ENCODE measurements around the gene THSD7A. TPM values are rescaled to one million over a fixed set of nuclear protein-coding genes. Genes with fewer than 3 reads are reported as not detected.

The THSD7A gene
- total and polyA plus RNA-seq, 2 donors, result 4.5 to 30.8 TPM

DNA sequence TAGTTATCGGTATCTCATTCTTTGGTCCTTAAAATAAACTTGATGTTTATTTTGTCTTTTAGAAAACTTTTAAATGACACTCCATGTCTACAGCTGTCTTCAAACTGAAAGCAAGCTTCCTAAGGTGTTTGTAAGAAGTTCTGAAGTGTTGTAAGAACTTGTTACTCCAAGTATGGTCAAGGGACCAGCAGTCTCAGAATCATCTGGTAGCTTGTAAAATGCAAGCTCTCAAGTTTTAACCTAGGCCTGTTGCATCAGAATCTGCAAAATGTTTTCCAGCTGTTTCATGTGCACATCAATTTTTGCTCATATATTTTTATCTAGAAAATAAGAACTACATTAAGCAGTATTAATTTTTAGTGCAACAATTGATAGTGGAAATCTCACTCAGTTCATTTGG lies 104.1 kb downstream of the THSD7A start:
- no peak for DNase-seq (ENCODE audit: extremely low spot score)
- H3K4me1 ChIP-seq (ENCODE audit: insufficient read depth), result no peaks in the 10 kb centered on the region
- no peaks in the 10 kb centered on the region for H3K36me3 ChIP-seq (ENCODE audit: insufficient read depth)
- WGBS, result 72% methylated on average over 1 of the region's 1 CpG
- H3K27ac ChIP-seq (ENCODE audit: low read depth), result no peak overlapping the region
- no peak overlapping the region for H3K4me3 ChIP-seq (ENCODE audit: low read depth, low read length)

DNA sequence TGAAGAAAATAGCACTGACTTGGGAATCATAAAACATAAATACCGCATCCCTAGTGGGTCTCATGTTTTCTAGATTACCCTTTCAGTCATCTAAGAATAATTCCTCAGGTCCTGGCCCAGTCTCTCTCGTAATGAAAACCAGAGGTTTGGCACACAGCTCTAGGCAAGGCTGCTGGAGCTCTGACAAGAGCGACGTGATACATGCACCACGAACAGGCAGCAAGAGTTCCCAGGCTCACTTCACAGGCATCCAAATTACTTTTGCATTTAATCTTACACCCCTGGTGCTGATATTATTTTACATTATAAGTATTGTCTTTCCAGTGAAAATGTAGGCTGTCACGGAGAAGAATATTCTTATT lies 105.2 kb downstream of the THSD7A start:
- no peak overlapping the region for H3K27ac ChIP-seq (ENCODE audit: low read depth)
- no peaks in the 10 kb centered on the region for H3K36me3 ChIP-seq (ENCODE audit: insufficient read depth)
- 32% methylated on average over 6 of the region's 6 CpGs for WGBS
- DNase-seq (ENCODE audit: extremely low spot score), result peak; percentile 53
- no peak overlapping the region for H3K4me3 ChIP-seq (ENCODE audit: low read depth, low read length)
- H3K4me1 ChIP-seq (ENCODE audit: insufficient read depth), result no peaks in the 10 kb centered on the region

DNA sequence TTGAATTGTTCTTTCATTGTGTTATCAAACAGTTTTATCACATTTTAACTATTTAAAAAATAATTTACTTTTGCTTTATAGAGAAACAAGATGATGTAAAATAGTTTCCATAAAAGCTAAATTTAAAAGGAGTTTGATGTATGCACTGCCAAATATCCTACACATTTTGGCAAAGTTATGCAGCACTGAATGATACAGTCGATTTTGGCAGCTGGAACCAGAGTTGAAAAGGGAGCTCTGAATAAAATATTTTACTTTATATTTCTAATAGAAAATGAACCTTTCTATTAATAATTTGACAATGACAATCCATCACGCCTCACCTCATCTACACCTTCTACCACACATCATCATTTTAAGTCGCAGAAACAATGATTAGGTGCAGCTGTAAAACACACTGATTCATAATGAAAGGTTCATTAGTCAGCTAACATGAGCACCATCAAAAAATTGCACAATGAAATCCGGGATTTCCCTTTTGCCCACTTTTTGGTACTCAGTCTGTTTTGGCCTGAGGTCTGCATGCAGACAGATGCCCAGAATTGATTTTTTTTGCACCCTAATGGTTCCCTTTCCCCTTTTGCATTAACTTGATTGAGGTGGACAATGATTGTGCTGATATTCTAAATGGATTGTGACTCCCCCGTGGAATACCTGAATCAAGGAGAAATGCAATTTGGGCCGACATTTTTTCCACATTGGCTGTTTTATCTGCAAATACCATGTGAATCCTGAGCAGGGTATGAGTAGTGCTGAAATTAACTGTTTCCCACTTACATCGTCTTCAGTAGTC lies 105.8 kb downstream of the THSD7A start:
- H3K27ac ChIP-seq (ENCODE audit: low read depth), result no peak overlapping the region
- DNase-seq (ENCODE audit: extremely low spot score), result no peak
- H3K4me3 ChIP-seq (ENCODE audit: low read depth, low read length), result no peak overlapping the region
- 61% methylated on average over 7 of the region's 7 CpGs for WGBS
- no peaks in the 10 kb centered on the region for H3K4me1 ChIP-seq (ENCODE audit: insufficient read depth)
- H3K36me3 ChIP-seq (ENCODE audit: insufficient read depth), result no peaks in the 10 kb centered on the region

DNA sequence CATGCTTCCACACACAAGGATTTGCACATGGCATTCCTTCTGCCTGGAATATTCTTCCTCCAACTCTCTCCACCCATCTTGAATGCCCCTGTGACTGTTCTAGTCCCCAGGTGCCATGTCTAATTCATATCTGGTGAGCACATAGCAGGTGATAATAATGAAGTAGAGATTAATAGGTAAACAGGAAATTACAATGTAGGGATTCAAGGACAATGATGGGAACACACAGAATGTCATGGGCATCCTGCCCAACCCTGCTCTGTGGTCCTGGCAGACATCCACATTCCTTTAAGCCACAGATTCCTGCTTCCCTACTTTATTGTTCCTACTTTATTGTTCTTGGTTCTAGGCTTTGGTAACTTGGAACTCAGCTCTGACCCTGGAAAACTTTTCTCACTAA lies 115.8 kb downstream of the THSD7A start:
- no peaks in the 10 kb centered on the region for H3K4me1 ChIP-seq (ENCODE audit: insufficient read depth)

DNA sequence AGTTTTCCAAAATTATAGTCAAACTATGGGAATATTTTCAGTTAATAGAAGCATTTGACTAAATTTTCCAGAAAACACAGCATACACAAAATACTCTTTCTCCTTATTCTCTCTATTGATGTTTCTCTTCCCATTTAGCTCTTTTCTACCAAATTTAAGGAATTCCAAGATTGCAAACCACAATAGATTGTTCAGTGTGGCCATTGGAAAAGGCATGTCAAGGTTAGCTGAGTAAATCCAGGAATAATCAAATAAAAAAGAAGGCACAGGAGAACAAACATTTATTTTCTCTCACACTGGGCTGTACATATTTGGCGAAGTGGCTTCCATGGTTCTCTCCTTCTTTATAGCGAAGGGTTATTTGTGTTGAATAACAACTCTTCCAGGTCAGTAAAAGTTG lies 117.3 kb downstream of the THSD7A start:
- Histone ChIP-seq H3K4me1 (ENCODE audit: insufficient read depth) (no peaks in the 10 kb centered on the region), H3K27ac (ENCODE audit: low read depth) (no peak overlapping the region), H3K4me3 (ENCODE audit: low read depth, low read length) (no peak overlapping the region), H3K36me3 (ENCODE audit: insufficient read depth) (no peaks in the 10 kb centered on the region)
- DNase-seq (ENCODE audit: extremely low spot score), result no peak
- WGBS, result 97% methylated on average over 2 of the region's 2 CpGs

More for the DNA sequence above, 115.8 kb downstream of the THSD7A start:
- Histone ChIP-seq H3K36me3 (ENCODE audit: insufficient read depth) (no peaks in the 10 kb centered on the region), H3K27ac (ENCODE audit: low read depth) (no peak overlapping the region), H3K4me3 (ENCODE audit: low read depth, low read length) (no peak overlapping the region)
- DNase-seq (ENCODE audit: extremely low spot score), result no peak

DNA sequence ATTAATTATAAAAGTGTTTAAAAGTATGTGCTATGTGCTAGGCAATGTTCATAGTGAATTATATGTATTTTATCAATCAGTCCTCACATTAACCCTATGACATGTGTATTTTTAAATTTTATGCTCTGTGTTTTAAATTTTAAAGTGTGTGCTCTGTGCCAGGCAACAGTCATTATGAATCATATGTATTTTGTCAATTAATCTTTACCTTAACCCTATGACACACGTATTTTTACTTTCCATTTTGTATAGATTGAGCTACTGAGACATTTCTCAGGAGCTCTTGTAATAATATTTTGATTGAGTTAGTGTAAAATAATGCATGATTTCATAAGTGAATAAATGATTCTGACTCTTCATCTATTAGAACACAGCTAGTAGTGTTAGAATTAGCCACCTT lies 117.8 kb downstream of the THSD7A start:
- Histone ChIP-seq H3K4me3 (ENCODE audit: low read depth, low read length) (no peak overlapping the region), H3K27ac (ENCODE audit: low read depth) (no peak overlapping the region), H3K36me3 (ENCODE audit: insufficient read depth) (no peaks in the 10 kb centered on the region), H3K4me1 (ENCODE audit: insufficient read depth) (no peaks in the 10 kb centered on the region)
- no peak for DNase-seq (ENCODE audit: extremely low spot score)
- 81% methylated on average over 1 of the region's 1 CpG for WGBS

DNA sequence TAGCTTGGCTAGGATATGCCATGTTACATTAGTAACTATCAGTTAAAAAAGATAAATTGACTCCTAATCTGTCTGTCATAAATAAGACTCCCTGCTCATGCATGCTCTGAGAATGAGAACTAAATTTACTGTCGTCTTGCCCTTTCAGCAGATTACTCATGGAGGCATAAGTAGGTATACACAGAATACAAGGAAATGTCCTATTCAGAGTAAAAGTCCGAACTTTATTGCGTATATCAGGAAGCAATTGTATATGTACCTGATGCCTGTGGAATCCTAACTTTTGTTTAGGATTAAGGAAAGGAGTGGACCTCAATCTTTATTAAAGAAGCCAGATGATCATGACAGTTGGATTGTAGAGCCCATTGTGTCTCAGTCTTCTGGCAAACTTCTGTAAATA lies 118.6 kb downstream of the THSD7A start:
- Histone ChIP-seq H3K36me3 (ENCODE audit: insufficient read depth) (no peaks in the 10 kb centered on the region), H3K27ac (ENCODE audit: low read depth) (no peak overlapping the region), H3K4me3 (ENCODE audit: low read depth, low read length) (no peak overlapping the region), H3K4me1 (ENCODE audit: insufficient read depth) (no peaks in the 10 kb centered on the region)
- no peak for DNase-seq (ENCODE audit: extremely low spot score)
- WGBS, result 52% methylated on average over 3 of the region's 3 CpGs

DNA sequence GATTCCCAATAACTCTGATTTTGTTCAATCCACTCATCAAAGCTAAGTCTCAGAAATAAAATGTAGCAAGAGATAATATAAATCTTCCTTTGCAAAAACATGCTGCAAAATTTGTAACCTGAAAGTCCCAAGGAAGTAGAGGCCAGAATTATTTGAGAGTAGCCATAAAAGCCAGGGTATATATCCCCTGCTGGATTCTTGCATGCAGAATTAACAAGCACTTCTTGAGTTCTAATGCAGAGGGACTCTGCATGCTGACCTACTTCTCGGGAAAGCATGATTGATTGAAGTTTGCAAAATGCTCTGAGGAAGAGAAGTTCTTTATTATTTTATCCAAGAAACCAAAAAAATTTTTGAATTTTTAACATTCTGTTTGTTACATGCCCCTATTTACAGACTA lies 121.6 kb downstream of the THSD7A start:
- WGBS, result 88% methylated on average over 1 of the region's 1 CpG
- DNase-seq (ENCODE audit: extremely low spot score), result no peak
- H3K4me3 ChIP-seq (ENCODE audit: low read depth, low read length), result no peak overlapping the region

DNA sequence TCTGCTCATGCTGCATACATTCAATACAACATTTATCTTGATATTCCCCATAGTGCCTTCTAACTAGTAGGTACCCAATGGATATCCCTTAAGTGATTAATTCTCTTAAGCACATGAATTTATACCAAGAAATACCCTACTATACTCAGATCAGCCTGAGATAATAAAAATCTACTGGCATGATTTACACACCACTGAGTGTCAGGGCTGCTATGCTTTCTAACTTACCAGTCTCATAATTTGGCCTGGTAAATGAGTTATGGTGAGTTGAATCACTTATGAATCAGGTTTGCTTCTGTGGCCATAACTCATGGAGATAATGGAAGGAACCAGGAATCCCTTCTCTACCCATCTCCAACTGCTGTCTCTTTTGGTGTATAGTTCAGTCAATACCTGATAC lies 122.8 kb downstream of the THSD7A start:
- H3K36me3 ChIP-seq (ENCODE audit: insufficient read depth), result no peaks in the 10 kb centered on the region
- H3K27ac ChIP-seq (ENCODE audit: low read depth), result no peak overlapping the region
- DNase-seq (ENCODE audit: extremely low spot score), result no peak
- H3K4me3 ChIP-seq (ENCODE audit: low read depth, low read length), result no peak overlapping the region
- no peaks in the 10 kb centered on the region for H3K4me1 ChIP-seq (ENCODE audit: insufficient read depth)

More for the DNA sequence above, 121.6 kb downstream of the THSD7A start:
- H3K36me3 ChIP-seq (ENCODE audit: insufficient read depth), result no peaks in the 10 kb centered on the region
- no peak overlapping the region for H3K27ac ChIP-seq (ENCODE audit: low read depth)
- no peaks in the 10 kb centered on the region for H3K4me1 ChIP-seq (ENCODE audit: insufficient read depth)

DNA sequence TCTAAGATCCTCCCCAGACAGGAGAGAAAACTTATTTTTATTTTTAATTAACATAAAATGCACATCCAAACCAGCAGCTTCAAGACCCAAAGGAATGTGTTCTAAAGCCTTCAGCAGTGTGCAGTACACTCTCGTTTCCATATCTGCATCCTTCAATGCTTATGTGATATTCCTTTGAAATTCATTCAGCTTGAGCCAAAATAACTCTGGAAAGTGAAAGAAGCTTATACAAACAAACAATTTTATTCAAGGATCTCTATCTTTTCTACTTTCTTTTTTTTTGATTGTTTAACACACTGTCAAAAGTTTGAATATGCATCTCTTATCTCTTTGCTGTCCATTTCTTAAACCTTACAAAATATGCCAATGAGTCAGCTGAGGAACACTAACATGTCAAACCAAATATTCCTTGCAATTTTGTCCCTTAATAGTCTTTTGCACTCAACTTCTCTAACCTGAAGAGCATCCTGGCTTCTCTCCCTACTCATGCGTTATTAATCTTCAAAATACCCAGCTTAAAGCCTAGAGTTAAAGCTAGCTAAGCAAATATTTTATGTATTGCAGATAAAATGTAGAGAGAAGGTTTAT lies 124.3 kb downstream of the THSD7A start:
- H3K4me1 ChIP-seq (ENCODE audit: insufficient read depth), result no peaks in the 10 kb centered on the region
- 33% methylated on average over 2 of the region's 2 CpGs for WGBS
- H3K4me3 ChIP-seq (ENCODE audit: low read depth, low read length), result no peak overlapping the region
- no peak for DNase-seq (ENCODE audit: extremely low spot score)
- H3K27ac ChIP-seq (ENCODE audit: low read depth), result no peak overlapping the region
- H3K36me3 ChIP-seq (ENCODE audit: insufficient read depth), result no peaks in the 10 kb centered on the region

DNA sequence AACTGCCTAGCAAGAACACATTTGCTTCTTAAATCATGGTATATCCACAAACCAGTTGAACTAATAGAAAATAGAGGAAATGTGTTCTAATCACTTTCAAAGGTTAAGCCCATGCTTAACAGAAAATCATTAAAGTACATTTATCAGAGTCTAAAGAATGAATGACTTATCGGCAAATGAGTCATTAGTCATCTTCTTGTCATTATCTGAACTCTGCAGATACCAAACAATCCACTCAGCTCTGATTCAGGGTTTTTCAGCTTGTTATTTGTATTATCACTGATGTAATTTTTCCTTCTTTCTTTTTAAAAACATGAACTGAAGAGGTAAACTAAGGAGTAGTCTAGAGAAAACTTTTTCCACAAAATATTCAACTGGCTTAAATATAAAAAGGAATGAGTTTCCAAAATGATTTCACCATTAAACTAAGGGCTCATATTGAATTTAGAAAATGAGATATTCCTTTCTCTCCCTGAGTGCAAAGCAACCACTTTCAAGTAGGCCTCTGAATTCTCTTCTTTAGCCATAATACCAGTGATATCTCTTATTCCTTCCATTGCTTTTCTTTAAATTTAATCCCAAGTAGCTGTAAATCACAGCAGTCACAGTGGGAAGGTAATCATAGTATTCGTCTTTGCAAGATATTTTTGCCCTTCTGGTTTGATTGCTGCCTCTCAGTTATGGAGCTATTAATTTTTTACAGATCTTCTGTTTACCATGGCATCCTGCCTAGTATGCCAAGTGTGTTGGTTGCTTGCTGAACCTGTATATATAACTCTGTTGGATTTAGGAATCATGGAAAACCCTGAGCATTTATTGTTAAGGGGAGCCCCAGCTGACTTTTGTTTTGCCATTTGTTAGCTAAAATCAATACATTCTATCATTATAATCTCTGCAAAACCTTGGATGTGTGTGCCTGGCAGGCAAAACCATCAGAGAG lies 125.1 kb downstream of the THSD7A start:
- WGBS, result 62% methylated on average over 2 of the region's 2 CpGs
- Histone ChIP-seq H3K36me3 (ENCODE audit: insufficient read depth) (no peaks in the 10 kb centered on the region), H3K4me3 (ENCODE audit: low read depth, low read length) (no peak overlapping the region), H3K4me1 (ENCODE audit: insufficient read depth) (no peaks in the 10 kb centered on the region), H3K27ac (ENCODE audit: low read depth) (no peak overlapping the region)
- no peak for DNase-seq (ENCODE audit: extremely low spot score)

DNA sequence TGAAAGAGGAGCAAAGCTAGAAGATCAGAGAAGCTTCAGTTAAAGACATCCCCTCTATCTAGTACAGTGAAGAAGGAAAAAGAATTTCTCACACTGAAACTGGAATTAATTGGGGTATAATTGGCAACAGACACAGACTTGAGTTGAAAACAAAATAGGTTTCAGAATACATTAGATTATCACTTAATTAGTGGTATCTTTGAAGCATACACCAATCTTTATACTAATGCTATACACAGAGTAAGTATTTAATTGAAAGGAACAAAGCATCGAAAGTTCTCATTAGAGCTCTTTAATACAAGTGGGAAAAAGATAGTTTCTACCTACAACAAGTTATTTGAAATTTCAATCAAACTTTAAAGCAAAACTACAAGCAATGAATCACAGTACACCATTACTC lies 128.2 kb downstream of the THSD7A start:
- no peak for DNase-seq (ENCODE audit: extremely low spot score)
- Histone ChIP-seq H3K36me3 (ENCODE audit: insufficient read depth) (no peaks in the 10 kb centered on the region), H3K4me3 (ENCODE audit: low read depth, low read length) (no peak overlapping the region), H3K27ac (ENCODE audit: low read depth) (no peak overlapping the region), H3K4me1 (ENCODE audit: insufficient read depth) (no peaks in the 10 kb centered on the region)
- WGBS, result 98% methylated on average over 1 of the region's 1 CpG

DNA sequence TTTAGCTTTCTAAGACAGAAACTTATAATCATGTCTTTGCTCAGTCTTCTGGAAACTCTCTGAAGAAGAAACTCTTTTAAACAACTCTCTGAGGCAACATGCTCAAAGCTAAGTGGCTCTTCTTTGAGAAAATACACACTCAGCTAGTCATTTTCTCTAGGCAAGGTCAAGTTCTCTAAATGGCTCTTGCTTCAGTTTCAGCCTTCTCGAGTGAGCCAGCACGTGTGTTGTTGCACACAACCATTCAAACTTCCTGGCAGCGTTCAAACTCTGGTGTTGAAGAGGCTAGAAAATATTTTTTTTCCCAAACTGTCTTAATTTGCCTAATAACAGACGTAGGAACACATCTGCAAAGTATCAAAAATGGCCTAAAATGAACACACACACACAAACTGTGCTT lies 129.1 kb downstream of the THSD7A start:
- H3K4me1 ChIP-seq (ENCODE audit: insufficient read depth), result no peaks in the 10 kb centered on the region
- WGBS, result 57% methylated on average over 4 of the region's 4 CpGs
- H3K4me3 ChIP-seq (ENCODE audit: low read depth, low read length), result no peak overlapping the region
- no peak for DNase-seq (ENCODE audit: extremely low spot score)
- H3K36me3 ChIP-seq (ENCODE audit: insufficient read depth), result no peaks in the 10 kb centered on the region
- no peak overlapping the region for H3K27ac ChIP-seq (ENCODE audit: low read depth)

All from urinary bladder (tissue), 4 donors.